Activated T-cell treated with anti-CD3 and anti-CD28 coated beads, Interleukin-2, amount 50 U/mL, for 24 hours (primary cell): ENCODE data around the gene MTHFD1L.

Experiments
- DNase-seq: peaks from one replicate; pipeline ENCODE4 v3.0.0-alpha.2; 2020
- H3K27ac Mint-ChIP-seq: 2 replicates; pipeline ENCODE4 v1.8.0; 2020; ENCODE audit warnings: mild to moderate bottlenecking, mixed read lengths
- H3K27me3 Mint-ChIP-seq: 2 replicates; pipeline ENCODE4 v1.8.0; 2020; ENCODE audit warnings: mixed read lengths
- H3K36me3 Mint-ChIP-seq: 2 replicates; pipeline ENCODE4 v1.8.0; 2020; ENCODE audit warnings: low read depth, mixed read lengths
- H3K4me1 Mint-ChIP-seq: 2 replicates; pipeline ENCODE4 v1.8.0; 2020; ENCODE audit warnings: low read depth, mixed read lengths
- H3K4me3 Mint-ChIP-seq: 2 replicates; pipeline ENCODE4 v1.8.0; 2020; ENCODE audit warnings: mild to moderate bottlenecking, moderate library complexity, mixed read lengths
- H3K9me3 Mint-ChIP-seq: 2 replicates; pipeline ENCODE4 v1.8.0; 2020; ENCODE audit warnings: mixed read lengths

MTHFD1L gene

GRCh38 chr6:151065027-151065815, 199.7 kb downstream of the MTHFD1L start:
- Mint-ChIP-seq H3K4me1 (no peaks in the 10 kb centered on the region), H3K27ac (no peak overlapping the region), H3K9me3 (no peaks in the 10 kb centered on the region), H3K27me3 (no peaks in the 10 kb centered on the region), H3K4me3 (no peak overlapping the region), H3K36me3 (peaks cover 82% of the 10 kb centered on the region)
- DNase-seq: no peak

GRCh38 chr6:151067684-151068596, 202.4 kb downstream of the MTHFD1L start:
- no peak for DNase-seq

GRCh38 chr6:151068761-151069312, 203.3 kb downstream of the MTHFD1L start:
- Mint-ChIP-seq H3K36me3 (peaks cover 86% of the 10 kb centered on the region), H3K4me3 (no peak overlapping the region), H3K27me3 (no peaks in the 10 kb centered on the region), H3K4me1 (no peaks in the 10 kb centered on the region), H3K9me3 (peaks cover 4% of the 10 kb centered on the region), H3K27ac (no peak overlapping the region)
- no peak for DNase-seq

More at GRCh38 chr6:151067684-151068596, 202.4 kb downstream of the MTHFD1L start:
- Mint-ChIP-seq H3K4me3 (no peak overlapping the region), H3K4me1 (no peaks in the 10 kb centered on the region), H3K27ac (no peak overlapping the region), H3K9me3 (peaks cover 3% of the 10 kb centered on the region), H3K27me3 (no peaks in the 10 kb centered on the region), H3K36me3 (peaks cover 84% of the 10 kb centered on the region)

GRCh38 chr6:151069641-151070040, 204.1 kb downstream of the MTHFD1L start:
- Mint-ChIP-seq H3K4me3 (no peak overlapping the region), H3K27me3 (no peaks in the 10 kb centered on the region), H3K36me3 (peaks cover 91% of the 10 kb centered on the region), H3K4me1 (no peaks in the 10 kb centered on the region), H3K27ac (no peak overlapping the region), H3K9me3 (peaks cover 4% of the 10 kb centered on the region)
- no peak for DNase-seq

GRCh38 chr6:151070631-151071051, 205.1 kb downstream of the MTHFD1L start:
- no peaks in the 10 kb centered on the region for H3K4me1 Mint-ChIP-seq
- no peak overlapping the region for H3K27ac Mint-ChIP-seq
- no peak overlapping the region for H3K4me3 Mint-ChIP-seq
- peaks cover 6% of the 10 kb centered on the region for H3K9me3 Mint-ChIP-seq
- H3K27me3 Mint-ChIP-seq: no peaks in the 10 kb centered on the region
- no peak for DNase-seq
- peaks cover 91% of the 10 kb centered on the region for H3K36me3 Mint-ChIP-seq

GRCh38 chr6:151071295-151071694, 205.8 kb downstream of the MTHFD1L start:
- no peak for DNase-seq
- Mint-ChIP-seq H3K27ac (no peak overlapping the region), H3K4me3 (no peak overlapping the region), H3K4me1 (no peaks in the 10 kb centered on the region), H3K9me3 (peaks cover 7% of the 10 kb centered on the region), H3K36me3 (peaks cover 91% of the 10 kb centered on the region), H3K27me3 (no peaks in the 10 kb centered on the region)

- no peaks in the 10 kb centered on the region for H3K4me1 Mint-ChIP-seq
- H3K4me3 Mint-ChIP-seq: no peak overlapping the region
Observed at GRCh38 chr6:151073146-151073545, 207.6 kb downstream of the MTHFD1L start.

GRCh38 chr6:151073701-151074100, 208.2 kb downstream of the MTHFD1L start:
- no peak for DNase-seq
- Mint-ChIP-seq H3K9me3 (peaks cover 7% of the 10 kb centered on the region), H3K27me3 (no peaks in the 10 kb centered on the region), H3K4me3 (no peak overlapping the region), H3K4me1 (no peaks in the 10 kb centered on the region), H3K27ac (no peak overlapping the region), H3K36me3 (peaks cover 93% of the 10 kb centered on the region)

More at GRCh38 chr6:151073146-151073545, 207.6 kb downstream of the MTHFD1L start:
- Mint-ChIP-seq H3K27ac (no peak overlapping the region), H3K36me3 (peaks cover 93% of the 10 kb centered on the region), H3K9me3 (peaks cover 7% of the 10 kb centered on the region), H3K27me3 (no peaks in the 10 kb centered on the region)
- DNase-seq: no peak

- Mint-ChIP-seq H3K27ac (no peak overlapping the region), H3K4me3 (no peak overlapping the region), H3K36me3 (peaks cover 86% of the 10 kb centered on the region), H3K4me1 (no peaks in the 10 kb centered on the region), H3K9me3 (peaks cover 7% of the 10 kb centered on the region), H3K27me3 (no peaks in the 10 kb centered on the region)
- DNase-seq: no peak
Observed at GRCh38 chr6:151075005-151075404, 209.5 kb downstream of the MTHFD1L start.

GRCh38 chr6:151075527-151075926, 210.0 kb downstream of the MTHFD1L start:
- no peak overlapping the region for H3K27ac Mint-ChIP-seq
- no peak for DNase-seq
- H3K27me3 Mint-ChIP-seq: no peaks in the 10 kb centered on the region
- peaks cover 86% of the 10 kb centered on the region for H3K36me3 Mint-ChIP-seq
- H3K4me3 Mint-ChIP-seq: no peak overlapping the region
- no peaks in the 10 kb centered on the region for H3K4me1 Mint-ChIP-seq
- peaks cover 7% of the 10 kb centered on the region for H3K9me3 Mint-ChIP-seq

GRCh38 chr6:151075930-151076555, 210.5 kb downstream of the MTHFD1L start:
- Mint-ChIP-seq H3K4me3 (no peak overlapping the region), H3K36me3 (peaks cover 86% of the 10 kb centered on the region), H3K9me3 (peaks cover 7% of the 10 kb centered on the region), H3K4me1 (no peaks in the 10 kb centered on the region), H3K27me3 (no peaks in the 10 kb centered on the region), H3K27ac (no peak overlapping the region)
- no peak for DNase-seq

- no peak overlapping the region for H3K27ac Mint-ChIP-seq
- H3K9me3 Mint-ChIP-seq: peaks cover 3% of the 10 kb centered on the region
- H3K4me3 Mint-ChIP-seq: no peak overlapping the region
- H3K4me1 Mint-ChIP-seq: no peaks in the 10 kb centered on the region
- no peaks in the 10 kb centered on the region for H3K27me3 Mint-ChIP-seq
- no peak for DNase-seq
- peaks cover 75% of the 10 kb centered on the region for H3K36me3 Mint-ChIP-seq
Observed at GRCh38 chr6:151078655-151079054, 213.2 kb downstream of the MTHFD1L start.

- Mint-ChIP-seq H3K27ac (no peak overlapping the region), H3K4me1 (no peaks in the 10 kb centered on the region), H3K27me3 (no peaks in the 10 kb centered on the region), H3K36me3 (peaks cover 54% of the 10 kb centered on the region), H3K9me3 (no peaks in the 10 kb centered on the region), H3K4me3 (no peak overlapping the region)
- DNase-seq: no peak
Observed at GRCh38 chr6:151081656-151082055, 216.2 kb downstream of the MTHFD1L start.

GRCh38 chr6:151082079-151082478, 216.6 kb downstream of the MTHFD1L start:
- Mint-ChIP-seq H3K4me3 (no peak overlapping the region), H3K36me3 (peaks cover 50% of the 10 kb centered on the region), H3K4me1 (no peaks in the 10 kb centered on the region)

More at GRCh38 chr6:151082079-151082478, 216.6 kb downstream of the MTHFD1L start:
- H3K9me3 Mint-ChIP-seq: no peaks in the 10 kb centered on the region
- H3K27me3 Mint-ChIP-seq: no peaks in the 10 kb centered on the region
- no peak for DNase-seq
- H3K27ac Mint-ChIP-seq: no peak overlapping the region
